Stimulated activated CD4-positive, alpha-beta T cell treated with anti-CD3 and anti-CD28 coated beads, Interleukin-4, amount 100 ng/mL, for 1 hour (primary cell): ENCODE results near the gene SPAG7.
"Not testable (repeated sequence)": the region's sequence is repeated elsewhere in the genome, so short reads cannot be mapped to it uniquely, and the experiment has no call there.

Experiments
- DNase-seq: peaks from one replicate; pipeline ENCODE4 v3.0.0-alpha.2; 2020

The SPAG7 gene

DNA sequence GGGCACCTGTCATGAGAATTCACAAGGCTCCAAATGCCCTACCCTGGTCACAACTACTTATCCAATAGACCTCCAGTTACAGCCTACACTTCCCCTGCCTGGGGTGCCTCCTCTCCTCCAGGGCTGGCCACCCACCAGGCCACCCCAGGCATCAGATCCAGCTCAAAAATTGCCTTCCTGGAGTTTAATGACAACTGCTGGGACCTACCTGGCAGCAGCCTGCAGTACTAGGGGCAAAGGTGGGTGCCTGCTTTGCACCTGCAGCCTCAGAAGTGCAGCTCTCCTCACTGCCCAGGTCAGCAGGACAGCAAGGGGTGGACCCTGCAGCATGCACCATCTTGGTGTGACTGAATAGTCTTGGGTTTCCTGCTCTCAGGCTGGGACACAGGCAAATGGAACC is 32.0 kb downstream of the SPAG7 start:
- DNase-seq: no peak

DNA sequence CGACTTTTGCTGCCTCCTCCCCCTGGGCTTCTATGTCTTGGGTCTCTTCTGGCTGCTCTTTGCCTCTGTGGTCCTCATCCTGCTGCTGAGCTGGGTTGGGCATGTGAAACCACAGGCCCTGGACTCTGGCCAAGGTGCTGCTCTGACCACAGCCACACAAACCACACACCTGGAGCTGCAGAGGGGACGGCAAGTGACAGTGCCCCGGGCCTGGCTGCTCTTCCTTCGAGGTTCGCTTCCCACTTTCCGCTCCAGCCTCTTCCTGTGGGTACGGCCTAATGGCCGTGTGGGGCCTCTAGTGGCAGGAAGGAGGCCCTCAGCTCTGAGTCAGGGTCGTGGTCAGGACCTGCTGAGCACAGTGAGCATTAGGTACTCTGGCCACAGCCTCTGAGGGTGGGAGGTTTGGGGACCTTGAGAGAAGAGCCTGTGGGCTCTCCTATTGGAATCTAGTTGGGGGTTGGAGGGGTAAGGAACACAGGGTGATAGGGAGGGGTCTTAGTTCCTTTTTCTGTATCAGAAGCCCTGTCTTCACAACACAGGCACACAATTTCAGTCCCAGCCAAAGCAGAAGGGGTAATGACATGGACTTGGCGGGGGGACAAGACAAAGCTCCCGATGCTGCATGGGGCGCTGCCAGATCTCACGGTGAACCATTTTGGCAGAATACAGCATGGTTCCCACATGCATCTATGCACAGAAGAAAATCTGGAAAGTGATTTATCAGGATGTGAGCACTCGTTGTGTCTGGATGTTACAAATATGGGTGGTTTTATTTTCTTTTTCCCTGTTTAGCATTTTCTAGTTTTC is 33.2 kb downstream of the SPAG7 start:
- no peak for DNase-seq

DNA sequence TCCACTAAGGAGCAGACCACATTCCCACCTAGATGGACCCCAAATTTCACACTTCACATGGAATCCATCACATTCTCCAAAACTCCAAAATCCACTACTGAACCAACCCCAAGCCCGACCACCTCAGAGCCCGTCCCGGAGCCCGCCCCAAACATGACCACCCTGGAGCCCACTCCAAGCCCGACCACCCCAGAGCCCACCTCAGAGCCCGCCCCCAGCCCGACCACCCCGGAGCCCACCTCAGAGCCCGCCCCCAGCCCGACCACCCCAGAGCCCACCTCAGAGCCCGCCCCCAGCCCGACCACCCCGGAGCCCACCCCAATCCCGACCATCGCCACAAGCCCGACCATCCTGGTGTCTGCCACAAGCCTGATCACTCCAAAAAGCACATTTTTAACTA is 34.0 kb downstream of the SPAG7 start:
- DNase-seq: no peak

DNA sequence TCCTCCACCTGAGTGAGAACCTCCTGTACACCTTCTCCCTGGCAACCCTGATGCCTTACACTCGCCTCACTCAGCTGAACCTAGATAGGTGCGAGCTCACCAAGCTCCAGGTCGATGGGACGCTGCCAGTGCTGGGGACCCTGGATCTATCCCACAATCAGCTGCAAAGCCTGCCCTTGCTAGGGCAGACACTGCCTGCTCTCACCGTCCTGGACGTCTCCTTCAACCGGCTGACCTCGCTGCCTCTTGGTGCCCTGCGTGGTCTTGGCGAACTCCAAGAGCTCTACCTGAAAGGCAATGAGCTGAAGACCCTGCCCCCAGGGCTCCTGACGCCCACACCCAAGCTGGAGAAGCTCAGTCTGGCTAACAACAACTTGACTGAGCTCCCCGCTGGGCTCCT is 34.9 kb downstream of the SPAG7 start:
- DNase-seq: no peak

DNA sequence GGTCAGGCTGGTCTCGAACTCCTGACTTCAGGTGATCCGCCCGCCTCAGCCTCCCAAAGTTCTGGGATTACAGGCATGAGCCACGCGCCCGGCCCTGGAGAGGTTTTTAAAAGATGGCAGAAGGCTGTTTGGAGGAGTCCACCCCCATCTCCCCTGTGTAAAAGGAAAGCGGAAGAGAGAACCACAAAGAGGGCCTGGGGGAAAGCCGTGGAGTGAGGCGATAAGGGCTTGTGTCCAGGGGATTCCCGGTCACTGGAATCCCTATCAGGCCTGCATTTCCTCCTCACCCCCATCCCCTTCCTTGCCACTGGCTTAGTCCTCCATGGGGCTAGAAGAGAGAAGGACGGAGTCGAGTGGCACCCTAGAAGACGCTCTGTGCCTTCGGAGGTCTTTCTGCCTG is 35.7 kb downstream of the SPAG7 start, which contains the start of gene GP1BA:
TSS of gene GP1BA (plus strand) at position 315 of the 400 bp plus-strand sequence. CDS start 328 bp downstream, outside the sequence.
- no peak for DNase-seq

DNA sequence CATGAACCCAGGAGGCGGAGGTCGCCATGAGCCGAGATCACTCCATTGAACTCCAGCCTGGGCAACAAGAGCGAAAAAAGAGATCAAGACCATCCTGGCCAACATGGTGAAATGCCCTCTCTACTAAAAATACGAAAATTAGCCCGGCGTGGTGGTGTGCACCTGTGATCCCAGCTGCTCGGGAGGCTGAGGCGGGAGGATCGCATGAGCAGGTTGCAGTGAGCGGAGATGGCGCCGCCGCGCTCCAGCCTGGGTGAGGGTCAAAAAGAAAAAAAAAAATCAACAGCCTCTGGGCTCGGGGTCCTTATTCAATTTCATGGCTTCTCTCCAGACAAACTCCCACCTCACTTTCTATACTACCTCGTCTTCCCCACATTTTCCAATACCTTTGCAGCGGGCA is 38.7 kb downstream of the SPAG7 start:
- DNase-seq: no peak

DNA sequence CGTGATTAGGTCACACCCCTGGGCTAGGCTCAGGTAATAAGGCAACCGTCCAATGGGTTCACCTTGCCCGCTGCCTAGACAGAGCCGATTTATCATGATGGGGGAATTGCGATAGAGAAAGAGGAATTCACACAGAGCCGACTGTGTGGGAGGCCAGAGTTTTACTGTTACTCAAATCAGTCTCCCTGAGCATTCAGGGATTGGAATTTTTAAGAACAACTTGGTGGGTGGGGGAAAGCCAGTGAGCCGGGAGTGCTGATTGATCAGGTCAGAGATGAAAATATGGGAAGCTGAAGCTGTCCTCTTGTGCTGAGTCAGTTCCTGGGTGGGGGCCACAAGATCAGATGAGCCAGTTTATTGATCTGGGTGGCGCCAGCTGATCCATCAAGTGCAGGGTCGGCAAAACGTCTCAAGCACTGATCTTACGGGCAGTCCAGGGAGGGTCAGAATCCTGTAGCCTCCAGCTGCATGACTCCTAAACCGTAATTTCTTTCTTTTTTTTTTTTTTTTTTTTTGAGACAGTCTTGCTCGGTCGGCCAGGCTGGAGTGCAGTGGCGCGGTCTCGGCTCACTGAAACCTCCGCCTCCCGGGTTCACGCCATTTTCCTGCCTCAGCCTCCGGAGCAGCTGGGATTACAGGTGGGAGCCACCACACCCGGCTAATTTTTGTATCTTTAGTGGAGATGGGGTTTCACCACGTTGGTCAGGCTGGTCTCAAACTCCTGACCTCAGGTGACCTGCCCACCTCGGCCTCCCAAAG is 40.9 kb downstream of the SPAG7 start:
- DNase-seq: not testable (repeated sequence)

DNA sequence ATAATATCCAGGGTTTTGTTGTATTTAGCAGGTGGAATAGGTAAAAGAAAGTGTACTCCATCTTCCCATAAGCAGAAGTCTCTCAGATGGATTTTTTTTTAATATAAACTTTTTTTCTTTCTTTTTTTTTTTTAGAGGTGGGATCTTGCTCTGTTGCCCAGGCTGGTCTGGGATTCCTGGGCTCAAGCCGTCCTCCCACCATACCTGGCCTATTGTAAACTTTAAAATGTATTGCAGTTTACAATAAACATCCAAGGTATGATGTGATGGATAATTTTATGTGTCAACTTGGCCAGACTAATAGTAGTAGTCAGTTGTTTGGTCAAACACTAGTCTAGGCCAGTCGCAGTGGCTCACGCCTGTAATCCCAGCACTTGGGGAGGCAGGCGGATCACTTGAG is 46.3 kb downstream of the SPAG7 start:
- DNase-seq: no peak

DNA sequence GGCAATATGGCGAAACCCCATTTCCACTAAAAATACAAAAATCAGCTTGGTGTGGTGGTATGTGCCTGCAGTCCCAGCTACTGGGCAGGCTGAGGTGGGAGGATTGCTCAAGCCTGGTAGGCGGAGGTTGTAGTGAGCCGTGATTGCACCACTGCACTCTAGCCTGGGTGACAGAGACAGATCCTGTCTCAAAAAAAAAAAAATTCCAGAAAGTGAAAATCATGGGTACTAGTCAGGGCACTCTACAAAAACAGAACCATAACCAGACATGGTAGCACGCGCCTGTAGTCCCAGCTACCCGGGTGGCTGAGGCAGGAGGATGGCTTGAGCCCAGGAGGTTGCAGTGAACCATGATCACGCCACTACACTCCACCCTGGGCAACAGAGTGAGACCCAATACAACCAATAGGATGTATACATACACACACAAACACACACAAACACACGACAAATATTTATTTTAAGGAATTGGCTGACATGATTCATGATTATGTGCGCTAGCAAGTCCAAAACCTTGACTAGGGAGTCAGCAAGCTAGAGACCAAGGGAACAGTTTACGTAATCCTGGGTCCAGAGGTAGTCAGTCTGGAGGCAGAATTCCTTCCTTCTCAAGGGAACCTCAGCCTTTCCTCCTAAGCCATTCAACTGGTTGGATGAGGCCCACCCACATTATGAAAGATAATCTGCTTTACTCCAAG is 47.1 kb downstream of the SPAG7 start:
- no peak for DNase-seq

DNA sequence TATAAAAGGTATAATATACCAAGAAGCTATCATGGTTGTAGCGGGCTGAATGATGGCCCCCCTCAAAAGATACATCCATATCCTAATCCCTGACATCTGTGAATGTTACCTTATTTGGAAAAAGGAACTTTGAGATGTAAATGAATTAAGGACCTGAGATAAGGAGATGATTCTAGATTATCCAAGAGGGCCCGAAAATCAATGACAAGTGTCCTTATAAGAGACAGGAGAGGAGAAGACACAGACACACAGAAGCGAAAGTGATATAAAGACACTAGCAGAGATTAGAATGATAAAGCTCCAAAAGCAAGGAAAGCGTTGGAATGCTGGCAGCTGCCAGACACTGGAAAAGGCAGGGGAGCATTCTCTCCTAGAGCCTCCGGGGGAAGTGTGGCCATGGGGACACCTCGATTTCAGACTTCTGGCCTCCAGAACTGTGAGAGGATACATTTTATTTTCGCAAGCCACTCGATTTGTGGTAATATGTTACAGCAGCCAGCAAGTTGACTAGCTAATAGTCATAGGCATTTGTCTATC is 48.0 kb downstream of the SPAG7 start:
- DNase-seq: no peak

DNA sequence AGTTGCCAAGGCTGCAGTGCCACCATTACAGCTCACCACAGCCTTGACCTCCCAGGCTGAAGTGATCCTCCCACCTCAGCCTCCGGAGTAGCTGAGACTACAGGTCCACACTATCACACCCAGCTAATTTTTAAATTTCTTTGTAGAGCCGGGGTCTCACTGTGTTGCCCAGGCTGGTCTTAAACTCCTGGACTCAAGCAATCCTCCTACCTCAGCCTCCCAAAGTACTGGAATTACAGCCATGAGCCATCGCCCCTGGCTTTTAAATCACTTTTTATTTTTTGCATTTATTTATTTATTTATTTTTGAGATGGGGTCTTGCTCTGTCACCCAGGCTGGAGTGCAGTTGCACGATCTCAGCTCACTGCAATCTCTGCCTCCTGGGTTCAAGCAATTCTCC is 53.1 kb downstream of the SPAG7 start:
- DNase-seq: not testable (repeated sequence)

DNA sequence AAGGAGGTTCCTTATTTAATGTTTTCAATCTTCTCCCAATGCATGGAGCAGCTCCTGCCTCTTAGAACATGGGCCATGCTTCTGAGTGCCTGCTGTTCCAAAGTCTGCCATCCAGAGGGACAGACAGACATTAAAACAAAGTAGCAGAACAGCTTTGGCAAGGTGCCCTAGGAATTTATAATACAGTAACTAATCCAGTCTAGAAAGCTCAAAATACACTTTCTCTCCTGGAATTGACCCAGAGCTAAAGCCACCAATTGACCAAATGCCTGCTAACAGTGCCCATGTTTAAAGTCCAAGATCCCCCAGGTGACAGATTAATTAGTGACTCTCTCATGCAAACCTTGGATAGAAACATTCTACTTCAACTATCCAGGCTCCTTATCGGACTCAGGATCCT is 53.6 kb downstream of the SPAG7 start:
- no peak for DNase-seq
